DND-41 (cell line): ENCODE results near the gene NCS1.

Experiments
- ATAC-seq: fragments of 200-7000 bp; cut with Tn5 transposase; 3 replicates; pipeline ENCODE4 v1.9.1; 2021; ENCODE audit warnings: low read depth; ENCODE audit not compliant: insufficient read depth
- DNase-seq: peaks from one replicate; pipeline ENCODE4 v3.0.0-alpha.2; 2020
- H2AFZ ChIP-seq: 2 replicates; pipeline ENCODE4 v1.6.0; 2012; ENCODE audit warnings: low read depth, low read length
- H3K27ac ChIP-seq: 2 replicates; pipeline ENCODE4 v1.5.1; 2012; ENCODE audit warnings: low read length, inconsistent platforms
- H3K27me3 ChIP-seq: fragments of 200-600 bp; sonication (generic); 2 replicates; pipeline ENCODE4 v1.6.0; 2012; ENCODE audit warnings: low read length, mild to moderate bottlenecking, inconsistent platforms; ENCODE audit not compliant: insufficient read depth, poor library complexity
- H3K36me3 ChIP-seq: 2 replicates; pipeline ENCODE4 v1.5.1; 2012; ENCODE audit warnings: low read length, inconsistent platforms; ENCODE audit not compliant: insufficient read depth
- H3K4me1 ChIP-seq: 2 replicates; pipeline ENCODE4 v1.5.1; 2012; ENCODE audit warnings: mild to moderate bottlenecking, low read length; ENCODE audit not compliant: insufficient read depth
- H3K4me2 ChIP-seq: 2 replicates; pipeline ENCODE4 v1.6.0; 2012; ENCODE audit warnings: mild to moderate bottlenecking, moderate library complexity, low read length, inconsistent platforms; ENCODE audit not compliant: insufficient read depth
- H3K4me3 ChIP-seq, 2 experiments: fragments of 200-600 bp in 1 of 2; shearing (Covaris generic) in 1 of 2; 2 replicates each; pipeline ENCODE4 v1.5.1; 2012 to 2016; ENCODE audit warnings: inconsistent platforms in 2 of 2, low read length in 2 of 2, mild to moderate bottlenecking in 2 of 2, low read depth in 1 of 2, moderate library complexity in 1 of 2
- H3K79me2 ChIP-seq: 2 replicates; pipeline ENCODE4 v1.6.0; 2012; ENCODE audit warnings: low read length, inconsistent platforms; ENCODE audit not compliant: insufficient read depth
- H3K9ac ChIP-seq: 2 replicates; pipeline ENCODE4 v1.6.0; 2012; ENCODE audit warnings: low read depth, mild to moderate bottlenecking, inconsistent platforms, low read length, moderate library complexity
- H3K9me3 ChIP-seq: 2 replicates; pipeline ENCODE4 v1.5.1; 2012; ENCODE audit warnings: low read length, moderate library complexity, mild to moderate bottlenecking, inconsistent platforms; ENCODE audit not compliant: insufficient read depth, severe bottlenecking
- H4K20me1 ChIP-seq: 2 replicates; pipeline ENCODE4 v1.6.0; 2012; ENCODE audit warnings: low read length; ENCODE audit not compliant: insufficient read depth
- CTCF ChIP-seq: IDR thresholded peaks from 2 replicates; pipeline ENCODE4 v1.5.1; 2012; ENCODE audit warnings: borderline replicate concordance, low read length, moderate library complexity, mild to moderate bottlenecking; ENCODE audit not compliant: poor library complexity, severe bottlenecking; ENCODE audit errors: extremely low read depth
- EZH2 ChIP-seq: IDR thresholded peaks from 3 replicates; pipeline ENCODE4 v1.6.1; 2012; ENCODE audit warnings: borderline replicate concordance, low read depth, mild to moderate bottlenecking, moderate library complexity, low read length, inconsistent platforms; ENCODE audit not compliant: severe bottlenecking

Gene NCS1

DNA sequence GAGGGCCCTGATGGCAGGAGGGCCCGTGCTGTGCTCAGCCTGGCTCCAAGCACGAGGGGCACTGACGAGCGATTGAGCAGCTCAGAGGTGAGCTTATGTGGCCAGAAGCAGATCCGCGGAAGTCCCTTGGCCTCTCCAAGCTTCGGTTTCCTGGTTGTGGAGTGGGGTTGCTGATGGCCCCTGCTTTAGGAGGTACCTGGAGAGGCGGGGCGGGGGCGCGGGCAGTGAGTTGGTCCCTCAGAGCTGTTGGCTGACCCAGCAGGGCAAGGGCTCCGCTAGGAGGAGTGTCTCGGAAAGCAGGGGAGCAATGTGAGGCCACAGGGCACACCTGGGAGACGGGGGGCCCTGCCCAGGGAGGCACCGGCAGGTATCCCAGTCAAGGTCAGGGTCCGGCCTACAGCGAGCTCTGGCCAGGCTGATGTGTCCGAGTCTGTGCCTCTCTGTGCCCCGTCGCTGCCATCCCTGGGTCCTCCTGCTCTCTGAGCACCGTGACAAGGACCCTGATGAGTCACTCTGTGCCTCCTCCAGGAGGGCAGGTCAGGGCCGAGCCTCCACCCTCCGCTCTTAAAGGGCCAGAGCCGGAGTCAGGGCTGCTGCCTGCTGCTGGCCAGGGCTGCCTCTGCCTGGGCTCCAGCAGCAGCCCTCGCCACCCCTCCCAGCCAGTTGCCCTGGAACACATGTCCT lies 14.8 kb downstream of the NCS1 start:
- DNase-seq (no peak), ATAC-seq (peak; percentile 31; the same call in 1 of the 3 replicates)
- Histone ChIP-seq H3K27me3 (no peaks in the 10 kb centered on the region), H3K27ac (no peak overlapping the region), H2AFZ (no peak overlapping the region), H3K4me3 (no peak overlapping the region), H4K20me1 (no peaks in the 10 kb centered on the region), H3K79me2 (no peaks in the 10 kb centered on the region), H3K36me3 (no peaks in the 10 kb centered on the region), H3K4me2 (no peak overlapping the region), H3K4me1 (no peaks in the 10 kb centered on the region), H3K9me3 (no peaks in the 10 kb centered on the region), H3K9ac (no peak overlapping the region)
- TF ChIP-seq CTCF (no peak), EZH2 (no peak)

- Histone ChIP-seq H3K27me3 (no peaks in the 10 kb centered on the region), H3K9me3 (no peaks in the 10 kb centered on the region), H3K27ac (no peak overlapping the region), H4K20me1 (no peaks in the 10 kb centered on the region), H3K4me1 (no peaks in the 10 kb centered on the region), H3K9ac (no peak overlapping the region), H3K4me3 (no peak overlapping the region), H3K36me3 (no peaks in the 10 kb centered on the region), H2AFZ (no peak overlapping the region), H3K79me2 (no peaks in the 10 kb centered on the region), H3K4me2 (no peak overlapping the region)
- ATAC-seq (no peak), DNase-seq (no peak)
- TF ChIP-seq EZH2 (no peak), CTCF (no peak)
Observed at GRCh38 chr9:130187523-130187846, 15.3 kb downstream of the NCS1 start.

GRCh38 chr9:130188860-130189481 lies 16.8 kb downstream of the NCS1 start:
- H3K4me2 ChIP-seq = no peak overlapping the region
- TF ChIP-seq CTCF (no peak), EZH2 (no peak)
- no peak for DNase-seq
- no peaks in the 10 kb centered on the region for H4K20me1 ChIP-seq
- no peak overlapping the region for H2AFZ ChIP-seq
- H3K9me3 ChIP-seq = no peaks in the 10 kb centered on the region
- no peak for ATAC-seq
- no peaks in the 10 kb centered on the region for H3K79me2 ChIP-seq
- H3K27me3 ChIP-seq = no peaks in the 10 kb centered on the region
- no peak overlapping the region for H3K4me3 ChIP-seq
- H3K27ac ChIP-seq = no peak overlapping the region
- H3K36me3 ChIP-seq = no peaks in the 10 kb centered on the region
- no peaks in the 10 kb centered on the region for H3K4me1 ChIP-seq
- H3K9ac ChIP-seq = no peak overlapping the region

- ATAC-seq (no peak), DNase-seq (no peak)
- Histone ChIP-seq H3K36me3 (no peaks in the 10 kb centered on the region), H2AFZ (no peak overlapping the region), H3K27ac (no peak overlapping the region), H3K9me3 (no peaks in the 10 kb centered on the region), H3K4me1 (no peaks in the 10 kb centered on the region), H3K79me2 (no peaks in the 10 kb centered on the region), H3K4me2 (no peak overlapping the region), H3K27me3 (no peaks in the 10 kb centered on the region), H4K20me1 (no peaks in the 10 kb centered on the region; the same call in 1 of the 2 replicates), H3K4me3 (no peak overlapping the region), H3K9ac (no peak overlapping the region)
- no peak for TF ChIP-seq EZH2
- no peak for TF ChIP-seq CTCF
Observed at GRCh38 chr9:130189840-130190239, 17.6 kb downstream of the NCS1 start.
